Measurements from ENCODE around the gene NUP214.
A peak's percentile ranks its signal among the peaks of the same experiment; 100 is the strongest.

The NUP214 gene

DNA sequence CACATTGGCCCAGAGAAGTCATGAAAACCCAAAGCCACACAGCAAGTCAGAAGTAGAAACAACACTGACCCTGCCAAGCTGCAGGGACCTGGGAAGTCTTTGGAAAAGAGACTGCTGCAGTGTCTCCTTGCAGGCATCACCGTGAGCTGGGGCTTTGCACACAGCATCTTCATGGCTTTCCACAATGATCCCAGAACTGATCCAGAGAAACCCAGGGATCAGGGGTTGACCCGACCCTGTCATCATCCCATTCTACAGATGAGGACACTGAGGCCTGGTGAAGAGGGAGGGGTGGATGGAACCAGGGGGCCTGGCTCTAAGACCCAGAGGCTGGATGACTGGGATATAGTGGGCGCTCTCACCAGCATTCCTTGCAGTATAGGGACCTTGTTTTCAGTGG is 155.3 kb downstream of the NUP214 start:
- DNase-seq: no peak
- no peak overlapping the region for H3K27ac ChIP-seq
- TF ChIP-seq, protein P1, sequence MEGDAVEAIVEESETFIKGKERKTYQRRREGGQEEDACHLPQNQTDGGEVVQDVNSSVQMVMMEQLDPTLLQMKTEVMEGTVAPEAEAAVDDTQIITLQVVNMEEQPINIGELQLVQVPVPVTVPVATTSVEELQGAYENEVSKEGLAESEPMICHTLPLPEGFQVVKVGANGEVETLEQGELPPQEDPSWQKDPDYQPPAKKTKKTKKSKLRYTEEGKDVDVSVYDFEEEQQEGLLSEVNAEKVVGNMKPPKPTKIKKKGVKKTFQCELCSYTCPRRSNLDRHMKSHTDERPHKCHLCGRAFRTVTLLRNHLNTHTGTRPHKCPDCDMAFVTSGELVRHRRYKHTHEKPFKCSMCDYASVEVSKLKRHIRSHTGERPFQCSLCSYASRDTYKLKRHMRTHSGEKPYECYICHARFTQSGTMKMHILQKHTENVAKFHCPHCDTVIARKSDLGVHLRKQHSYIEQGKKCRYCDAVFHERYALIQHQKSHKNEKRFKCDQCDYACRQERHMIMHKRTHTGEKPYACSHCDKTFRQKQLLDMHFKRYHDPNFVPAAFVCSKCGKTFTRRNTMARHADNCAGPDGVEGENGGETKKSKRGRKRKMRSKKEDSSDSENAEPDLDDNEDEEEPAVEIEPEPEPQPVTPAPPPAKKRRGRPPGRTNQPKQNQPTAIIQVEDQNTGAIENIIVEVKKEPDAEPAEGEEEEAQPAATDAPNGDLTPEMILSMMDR (IDR thresholded peaks at IDR 0.05; ENCODE audit: low read depth, low read length, missing control alignments): no peak
- H3K27me3 ChIP-seq (replicated peaks): peaks cover 35% of the 10 kb centered on the region
- H3K4me3 ChIP-seq (ENCODE audit: low read depth, low read length): no peak overlapping the region
- H3K36me3 ChIP-seq (replicated peaks): no peaks in the 10 kb centered on the region
- in situ Hi-C loops (cut with HindIII; ENCODE audit: low pct_ligation_motif_present, low sequenced_read_pairs): no loop called here

DNA sequence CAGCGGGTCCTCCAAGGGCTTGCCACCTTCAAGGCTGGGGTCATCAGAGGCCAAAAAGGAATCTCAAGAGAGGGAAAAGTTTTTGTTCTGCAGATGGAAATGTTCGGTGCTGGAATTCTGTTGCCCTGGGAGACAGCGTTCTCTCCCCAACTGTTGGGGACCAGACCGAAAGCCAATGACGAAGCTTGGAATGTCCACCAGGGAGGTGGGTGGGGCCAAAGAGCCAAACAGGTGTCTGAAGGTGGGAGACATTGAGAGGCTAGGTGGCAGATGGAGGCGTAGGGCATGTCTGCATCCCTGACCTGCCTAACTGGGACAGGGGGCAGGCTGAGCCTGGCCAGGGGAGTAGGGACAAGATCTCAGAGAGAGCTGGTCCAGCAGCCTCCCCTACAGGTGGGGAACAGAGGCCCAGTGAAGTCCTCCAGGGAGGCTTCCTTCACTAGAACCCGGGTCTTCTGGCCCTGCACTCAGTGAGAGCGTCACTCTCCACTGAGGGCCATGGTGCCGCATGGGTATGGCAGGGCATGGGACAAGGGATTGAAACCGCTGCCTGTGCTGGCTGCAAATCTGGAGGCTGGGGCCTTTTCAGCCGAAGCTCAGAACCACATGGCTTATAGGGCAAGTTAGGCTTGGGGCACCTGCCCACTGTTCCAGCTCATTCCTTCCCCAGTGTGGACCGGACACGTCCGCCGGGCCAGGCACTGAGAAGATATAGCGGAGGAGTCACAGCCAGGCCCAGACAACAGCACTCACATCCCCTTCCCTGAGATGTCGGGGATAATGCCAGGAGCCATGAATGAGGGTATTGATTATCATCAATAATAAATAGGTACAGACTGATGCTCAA is 156.0 kb downstream of the NUP214 start:
- H3K4me3 ChIP-seq (ENCODE audit: low read depth, low read length): no peak overlapping the region
- TF ChIP-seq, protein P1 (IDR thresholded peaks at IDR 0.05; ENCODE audit: low read depth, low read length, missing control alignments): no peak
- peaks cover 28% of the 10 kb centered on the region for H3K27me3 ChIP-seq (replicated peaks)
- H3K36me3 ChIP-seq (replicated peaks): no peaks in the 10 kb centered on the region
- DNase-seq: no peak
- in situ Hi-C loops (cut with HindIII; ENCODE audit: low pct_ligation_motif_present, low sequenced_read_pairs): no loop called here
- H3K27ac ChIP-seq: no peak overlapping the region

DNA sequence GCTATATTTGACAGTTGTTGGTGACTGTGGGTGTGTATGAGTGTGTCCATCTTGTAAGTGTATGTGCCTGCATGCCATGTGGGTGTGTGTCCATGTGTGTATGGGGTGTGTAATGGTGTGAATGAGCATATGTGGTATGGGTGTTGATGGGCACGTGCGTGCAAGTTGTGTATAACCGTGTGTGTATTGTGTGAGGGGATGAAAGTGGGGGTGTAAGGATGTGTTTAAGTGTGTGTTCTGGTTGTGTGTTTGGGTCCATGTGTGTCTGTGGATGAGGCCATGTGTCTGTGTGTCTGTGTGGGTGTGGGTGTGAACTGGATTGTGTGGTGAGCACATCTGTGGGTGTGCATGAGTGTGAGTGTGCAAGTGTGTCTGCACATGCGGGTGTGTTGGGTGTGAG is 156.8 kb downstream of the NUP214 start:
- in situ Hi-C loops (cut with HindIII; ENCODE audit: low pct_ligation_motif_present, low sequenced_read_pairs): no loop called here
- peaks cover 21% of the 10 kb centered on the region for H3K27me3 ChIP-seq (replicated peaks)
- no peak for DNase-seq
- no peaks in the 10 kb centered on the region for H3K36me3 ChIP-seq (replicated peaks)
- TF ChIP-seq, protein P1 (IDR thresholded peaks at IDR 0.05; ENCODE audit: low read depth, low read length, missing control alignments): no peak
- no peak overlapping the region for H3K27ac ChIP-seq
- no peak overlapping the region for H3K4me3 ChIP-seq (ENCODE audit: low read depth, low read length)

DNA sequence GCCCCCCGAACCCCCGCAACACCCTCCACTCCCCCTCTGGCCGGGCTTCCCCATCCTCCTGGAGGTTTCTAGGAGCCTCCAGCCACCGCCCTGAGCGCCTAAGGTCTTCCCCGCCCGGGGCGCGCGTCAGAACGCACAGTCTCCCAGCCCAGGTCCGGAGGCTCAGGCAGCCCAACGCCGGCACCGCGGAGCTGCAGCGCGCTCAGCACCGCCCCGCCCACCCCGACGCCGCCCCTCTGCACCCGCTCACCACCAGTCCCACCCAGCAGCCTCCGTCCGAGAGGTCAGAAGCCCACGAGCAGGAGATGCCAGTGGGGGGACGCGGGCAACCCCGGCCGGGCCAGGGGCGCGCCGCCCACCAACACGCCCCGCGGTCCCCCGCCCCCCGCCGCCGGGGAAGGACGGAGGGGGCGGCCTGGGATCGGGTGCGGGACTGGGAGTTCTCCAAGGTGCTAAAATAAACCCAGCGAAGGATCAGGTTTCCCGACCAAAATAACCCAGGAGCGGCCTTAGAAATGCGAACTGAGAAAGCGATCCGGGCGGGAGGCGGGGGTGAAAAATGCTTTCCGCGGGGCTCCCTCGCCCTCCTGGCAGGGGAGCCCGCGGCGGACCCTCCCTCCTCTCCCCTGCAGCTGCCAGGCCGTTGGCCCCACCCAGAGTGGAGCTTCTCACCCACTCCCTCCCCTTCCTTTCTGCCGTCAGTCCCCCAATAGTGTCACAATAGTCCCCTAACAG is 157.5 kb downstream of the NUP214 start:
- DNase-seq: no peak
- Histone ChIP-seq H3K4me3 (ENCODE audit: low read depth, low read length) (peak overlapping the region; percentile 26), H3K27me3 (replicated peaks) (peaks cover 20% of the 10 kb centered on the region), H3K27ac (no peak overlapping the region), H3K36me3 (replicated peaks) (no peaks in the 10 kb centered on the region)
- TF ChIP-seq, protein P1 (IDR thresholded peaks at IDR 0.05; ENCODE audit: low read depth, low read length, missing control alignments): no peak
- in situ Hi-C loops (cut with HindIII; ENCODE audit: low pct_ligation_motif_present, low sequenced_read_pairs): no loop called here
